ENCODE data around the gene WWOX.

The WWOX gene

GRCh38 chr16:78594191-78594590 is 494.7 kb downstream of the WWOX start:
- Histone ChIP-seq H3K9me3 (replicated peaks; ENCODE audit: insufficient read depth, low read length) (no peaks in the 10 kb centered on the region), H3F3A (ENCODE audit: insufficient read depth, low read length) (no peaks in the 10 kb centered on the region), H3K27me3 (replicated peaks; ENCODE audit: insufficient read depth, low read length) (no peaks in the 10 kb centered on the region), H3K4me2 (ENCODE audit: low read depth, low read length) (no peak overlapping the region), H3K27ac (ENCODE audit: low read length) (no peak overlapping the region), H3K9me2 (replicated peaks; ENCODE audit: insufficient read depth, low read length) (no peaks in the 10 kb centered on the region), H2AFZ (ENCODE audit: low read length) (no peak overlapping the region), H3K36me3 (replicated peaks; ENCODE audit: insufficient read depth, low read length) (no peaks in the 10 kb centered on the region), H3K9ac (ENCODE audit: low read length) (no peak overlapping the region), H4K20me1 (ENCODE audit: insufficient read depth, low read length) (no peaks in the 10 kb centered on the region), H3K4me1 (ENCODE audit: low read length) (no peaks in the 10 kb centered on the region), H3K79me2 (ENCODE audit: low read length) (no peaks in the 10 kb centered on the region), H3K4me3 (ENCODE audit: low read length) (no peak overlapping the region)
- TF ChIP-seq EZH2phosphoT487 (IDR thresholded peaks at IDR 0.05; ENCODE audit: low read length) (no peak), EZH2 (optimal IDR thresholded peaks at IDR 0.05; ENCODE audit: low read depth, low read length) (no peak)
- TF ChIP-seq, protein P1, sequence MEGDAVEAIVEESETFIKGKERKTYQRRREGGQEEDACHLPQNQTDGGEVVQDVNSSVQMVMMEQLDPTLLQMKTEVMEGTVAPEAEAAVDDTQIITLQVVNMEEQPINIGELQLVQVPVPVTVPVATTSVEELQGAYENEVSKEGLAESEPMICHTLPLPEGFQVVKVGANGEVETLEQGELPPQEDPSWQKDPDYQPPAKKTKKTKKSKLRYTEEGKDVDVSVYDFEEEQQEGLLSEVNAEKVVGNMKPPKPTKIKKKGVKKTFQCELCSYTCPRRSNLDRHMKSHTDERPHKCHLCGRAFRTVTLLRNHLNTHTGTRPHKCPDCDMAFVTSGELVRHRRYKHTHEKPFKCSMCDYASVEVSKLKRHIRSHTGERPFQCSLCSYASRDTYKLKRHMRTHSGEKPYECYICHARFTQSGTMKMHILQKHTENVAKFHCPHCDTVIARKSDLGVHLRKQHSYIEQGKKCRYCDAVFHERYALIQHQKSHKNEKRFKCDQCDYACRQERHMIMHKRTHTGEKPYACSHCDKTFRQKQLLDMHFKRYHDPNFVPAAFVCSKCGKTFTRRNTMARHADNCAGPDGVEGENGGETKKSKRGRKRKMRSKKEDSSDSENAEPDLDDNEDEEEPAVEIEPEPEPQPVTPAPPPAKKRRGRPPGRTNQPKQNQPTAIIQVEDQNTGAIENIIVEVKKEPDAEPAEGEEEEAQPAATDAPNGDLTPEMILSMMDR (IDR thresholded peaks at IDR 0.05; ENCODE audit: low read length), result no peak
- DNase-seq, result no peak

- Histone ChIP-seq H3K27ac (ENCODE audit: low read length) (no peak overlapping the region), H3F3A (ENCODE audit: insufficient read depth, low read length) (no peaks in the 10 kb centered on the region), H3K27me3 (replicated peaks; ENCODE audit: insufficient read depth, low read length) (no peaks in the 10 kb centered on the region), H3K4me3 (ENCODE audit: low read length) (no peak overlapping the region), H3K4me2 (ENCODE audit: low read depth, low read length) (no peak overlapping the region), H3K79me2 (ENCODE audit: low read length) (no peaks in the 10 kb centered on the region), H3K4me1 (ENCODE audit: low read length) (no peaks in the 10 kb centered on the region), H3K9ac (ENCODE audit: low read length) (no peak overlapping the region), H3K9me3 (replicated peaks; ENCODE audit: insufficient read depth, low read length) (no peaks in the 10 kb centered on the region), H4K20me1 (ENCODE audit: insufficient read depth, low read length) (no peaks in the 10 kb centered on the region), H2AFZ (ENCODE audit: low read length) (no peak overlapping the region), H3K36me3 (replicated peaks; ENCODE audit: insufficient read depth, low read length) (no peaks in the 10 kb centered on the region), H3K9me2 (replicated peaks; ENCODE audit: insufficient read depth, low read length) (no peaks in the 10 kb centered on the region)
- TF ChIP-seq EZH2 (optimal IDR thresholded peaks at IDR 0.05; ENCODE audit: low read depth, low read length) (no peak), EZH2phosphoT487 (IDR thresholded peaks at IDR 0.05; ENCODE audit: low read length) (no peak)
- TF ChIP-seq, protein P1 (IDR thresholded peaks at IDR 0.05; ENCODE audit: low read length), result no peak
- no peak for DNase-seq
Measured at GRCh38 chr16:78596348-78596995, 497.0 kb downstream of the WWOX start.

DNA sequence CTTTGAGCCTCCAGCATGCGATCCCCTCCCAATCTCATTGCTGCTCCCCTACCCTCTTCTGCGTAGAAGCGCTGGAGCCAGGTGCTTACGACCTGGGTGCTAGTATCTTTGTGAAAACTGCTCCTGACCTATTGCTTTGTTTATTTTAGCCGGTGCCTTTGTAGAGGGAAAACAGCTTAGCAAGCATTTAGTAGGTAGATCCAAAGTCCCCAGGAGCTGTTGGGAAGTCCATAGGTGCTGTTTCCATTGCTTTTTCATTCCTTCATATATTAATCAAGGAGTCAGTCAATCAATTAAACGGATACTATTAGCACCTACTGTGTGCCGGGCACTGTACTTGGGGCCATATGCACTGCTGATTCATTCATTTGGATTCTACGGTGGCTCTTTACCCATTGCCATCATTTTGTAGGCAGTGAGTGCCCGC is 497.6 kb downstream of the WWOX start:
- TF ChIP-seq, protein P1 (IDR thresholded peaks at IDR 0.05; ENCODE audit: low read length), result no peak
- TF ChIP-seq EZH2 (optimal IDR thresholded peaks at IDR 0.05; ENCODE audit: low read depth, low read length) (no peak), EZH2phosphoT487 (IDR thresholded peaks at IDR 0.05; ENCODE audit: low read length) (no peak)
- DNase-seq, result no peak
- H3K27me3 ChIP-seq (replicated peaks; ENCODE audit: insufficient read depth, low read length), result no peaks in the 10 kb centered on the region

More for the DNA sequence above, 497.6 kb downstream of the WWOX start:
- Histone ChIP-seq H3K4me1 (ENCODE audit: low read length) (no peaks in the 10 kb centered on the region), H2AFZ (ENCODE audit: low read length) (no peak overlapping the region), H3K9ac (ENCODE audit: low read length) (no peak overlapping the region), H3K9me2 (replicated peaks; ENCODE audit: insufficient read depth, low read length) (no peaks in the 10 kb centered on the region), H3K36me3 (replicated peaks; ENCODE audit: insufficient read depth, low read length) (no peaks in the 10 kb centered on the region), H3K79me2 (ENCODE audit: low read length) (no peaks in the 10 kb centered on the region), H3F3A (ENCODE audit: insufficient read depth, low read length) (no peaks in the 10 kb centered on the region), H3K9me3 (replicated peaks; ENCODE audit: insufficient read depth, low read length) (no peaks in the 10 kb centered on the region), H3K27ac (ENCODE audit: low read length) (no peak overlapping the region), H3K4me3 (ENCODE audit: low read length) (no peak overlapping the region), H3K4me2 (ENCODE audit: low read depth, low read length) (no peak overlapping the region), H4K20me1 (ENCODE audit: insufficient read depth, low read length) (no peaks in the 10 kb centered on the region)

All from MM.1S (cell line).